ENCODE results near the gene KCND2. TPM values are rescaled to one million over a fixed set of nuclear protein-coding genes. Genes with fewer than 3 reads are reported as not detected.
A peak's percentile ranks its signal among the peaks of the same experiment; 100 is the strongest.

Gene KCND2
- total RNA-seq, 2 experiments from 2014 or later: not detected

GRCh38 chr7:120332433-120332832 is 59.5 kb downstream of the KCND2 start:
- DNase-seq: no peak
- Mint-ChIP-seq H3K27ac (no peak overlapping the region), H3K4me3 (no peak overlapping the region), H3K9me3 (no peaks in the 10 kb centered on the region), H3K27me3 (no peaks in the 10 kb centered on the region), H3K36me3 (ENCODE audit: low read depth) (no peaks in the 10 kb centered on the region), H3K4me1 (ENCODE audit: low read depth) (no peaks in the 10 kb centered on the region)
- intact Hi-C loops (cut with micrococcal nuclease): no loop called here
- ATAC-seq: no peak
- TF ChIP-seq, protein P1, sequence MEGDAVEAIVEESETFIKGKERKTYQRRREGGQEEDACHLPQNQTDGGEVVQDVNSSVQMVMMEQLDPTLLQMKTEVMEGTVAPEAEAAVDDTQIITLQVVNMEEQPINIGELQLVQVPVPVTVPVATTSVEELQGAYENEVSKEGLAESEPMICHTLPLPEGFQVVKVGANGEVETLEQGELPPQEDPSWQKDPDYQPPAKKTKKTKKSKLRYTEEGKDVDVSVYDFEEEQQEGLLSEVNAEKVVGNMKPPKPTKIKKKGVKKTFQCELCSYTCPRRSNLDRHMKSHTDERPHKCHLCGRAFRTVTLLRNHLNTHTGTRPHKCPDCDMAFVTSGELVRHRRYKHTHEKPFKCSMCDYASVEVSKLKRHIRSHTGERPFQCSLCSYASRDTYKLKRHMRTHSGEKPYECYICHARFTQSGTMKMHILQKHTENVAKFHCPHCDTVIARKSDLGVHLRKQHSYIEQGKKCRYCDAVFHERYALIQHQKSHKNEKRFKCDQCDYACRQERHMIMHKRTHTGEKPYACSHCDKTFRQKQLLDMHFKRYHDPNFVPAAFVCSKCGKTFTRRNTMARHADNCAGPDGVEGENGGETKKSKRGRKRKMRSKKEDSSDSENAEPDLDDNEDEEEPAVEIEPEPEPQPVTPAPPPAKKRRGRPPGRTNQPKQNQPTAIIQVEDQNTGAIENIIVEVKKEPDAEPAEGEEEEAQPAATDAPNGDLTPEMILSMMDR (IDR thresholded peaks at IDR 0.05): no peak
- ChIA-PET POLR2A (no interaction called here), CTCF (no interaction called here)

- Mint-ChIP-seq H3K4me1 (ENCODE audit: low read depth) (no peaks in the 10 kb centered on the region), H3K4me3 (no peak overlapping the region), H3K9me3 (no peaks in the 10 kb centered on the region), H3K27me3 (no peaks in the 10 kb centered on the region), H3K27ac (no peak overlapping the region), H3K36me3 (ENCODE audit: low read depth) (no peaks in the 10 kb centered on the region)
- TF ChIP-seq, protein P1 (IDR thresholded peaks at IDR 0.05): no peak
- intact Hi-C loops (cut with micrococcal nuclease): no loop called here
- ATAC-seq (no peak), DNase-seq (no peak)
- ChIA-PET POLR2A (no interaction called here), CTCF (no interaction called here)
Observed at GRCh38 chr7:120334475-120334874, 61.5 kb downstream of the KCND2 start.

DNA sequence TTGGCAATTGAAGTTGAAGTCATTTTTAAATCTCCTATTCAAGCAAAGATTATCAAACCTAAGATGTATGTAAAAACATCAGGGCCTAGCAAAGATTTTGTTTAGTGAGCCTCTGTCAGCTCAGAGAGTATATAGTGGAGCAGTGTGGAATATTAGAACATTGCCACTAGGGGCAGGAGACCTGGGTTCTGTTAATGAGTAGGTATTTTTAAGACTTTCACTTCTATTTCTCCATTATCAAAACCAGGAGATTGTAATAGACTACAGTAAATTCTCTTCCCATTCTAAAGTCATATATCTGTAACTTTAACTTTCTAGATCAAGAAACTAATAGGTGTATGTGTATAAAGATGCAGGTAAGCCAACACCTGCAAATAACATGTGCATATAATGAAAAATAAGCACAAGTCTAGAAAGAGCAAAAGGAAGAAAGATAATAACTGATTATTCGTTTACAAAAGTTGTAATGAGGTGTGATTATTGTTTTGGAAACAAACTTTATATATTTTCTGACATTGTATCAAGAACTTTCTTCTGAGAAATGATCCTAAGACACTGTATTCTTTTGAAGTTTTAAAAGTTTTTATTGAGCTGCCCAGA is 64.4 kb downstream of the KCND2 start:
- CTCF ChIA-PET: no interaction called here
- TF ChIP-seq, protein P1 (IDR thresholded peaks at IDR 0.05): no peak
- Mint-ChIP-seq H3K9me3 (no peaks in the 10 kb centered on the region), H3K27ac (no peak overlapping the region), H3K4me1 (ENCODE audit: low read depth) (no peaks in the 10 kb centered on the region), H3K36me3 (ENCODE audit: low read depth) (no peaks in the 10 kb centered on the region), H3K27me3 (no peaks in the 10 kb centered on the region), H3K4me3 (no peak overlapping the region)
- POLR2A ChIA-PET: no interaction called here
- intact Hi-C loops (cut with micrococcal nuclease): no loop called here
- ATAC-seq (no peak), DNase-seq (peak; percentile 1)

DNA sequence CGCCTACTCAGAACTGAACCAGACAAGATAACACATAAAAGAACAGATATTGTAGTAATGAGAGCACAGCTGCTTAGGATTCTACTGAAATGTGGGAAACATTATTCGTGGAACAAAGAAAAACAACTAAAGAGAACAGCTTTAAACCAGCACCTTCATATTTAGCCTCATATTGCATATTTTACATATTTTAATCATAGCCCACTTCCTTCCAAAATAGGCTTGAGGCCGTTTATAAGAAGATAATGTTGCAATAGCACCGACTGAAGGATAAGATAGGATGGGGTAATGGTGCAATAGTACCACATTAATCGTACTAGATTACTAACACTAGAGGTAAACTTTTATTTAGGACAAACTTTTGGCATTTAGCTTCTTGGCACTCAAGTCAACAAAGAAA is 71.3 kb downstream of the KCND2 start:
- ChIA-PET CTCF (no interaction called here), POLR2A (no interaction called here)
- intact Hi-C loops (cut with micrococcal nuclease): no loop called here
- ATAC-seq (no peak), DNase-seq (no peak)
- TF ChIP-seq, protein P1 (IDR thresholded peaks at IDR 0.05): no peak
- no peaks in the 10 kb centered on the region for H3K36me3 Mint-ChIP-seq (ENCODE audit: low read depth)
- H3K9me3 Mint-ChIP-seq: no peaks in the 10 kb centered on the region
- H3K4me1 Mint-ChIP-seq (ENCODE audit: low read depth): no peaks in the 10 kb centered on the region
- H3K27me3 Mint-ChIP-seq: no peaks in the 10 kb centered on the region
- H3K27ac Mint-ChIP-seq: no peak overlapping the region
- no peak overlapping the region for H3K4me3 Mint-ChIP-seq

DNA sequence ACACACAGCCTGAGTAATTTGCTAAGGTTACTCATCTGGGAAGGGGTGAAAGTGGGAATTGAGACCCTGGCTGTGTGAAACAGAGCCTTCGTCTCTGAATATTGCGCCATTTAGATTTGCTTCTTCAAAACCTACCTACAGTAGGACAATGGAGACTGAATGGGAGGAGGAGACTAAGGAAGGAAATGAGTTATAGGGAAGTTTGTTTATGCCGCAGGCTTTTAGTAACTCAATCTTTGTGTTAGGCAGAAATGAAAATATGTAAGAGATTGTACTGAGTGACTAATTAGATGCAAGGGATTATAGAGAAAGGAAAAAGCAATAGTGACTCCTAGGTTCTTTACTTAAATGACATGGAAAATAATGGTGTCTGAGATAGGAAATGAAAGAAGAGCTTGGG is 80.2 kb downstream of the KCND2 start:
- H3K4me1 Mint-ChIP-seq (ENCODE audit: low read depth): no peaks in the 10 kb centered on the region
- DNase-seq (no peak), ATAC-seq (no peak)
- TF ChIP-seq, protein P1 (IDR thresholded peaks at IDR 0.05): no peak
- H3K36me3 Mint-ChIP-seq (ENCODE audit: low read depth): no peaks in the 10 kb centered on the region
- no peak overlapping the region for H3K4me3 Mint-ChIP-seq
- H3K27me3 Mint-ChIP-seq: no peaks in the 10 kb centered on the region
- intact Hi-C loops (cut with micrococcal nuclease): no loop called here
- peaks cover 2% of the 10 kb centered on the region for H3K9me3 Mint-ChIP-seq
- ChIA-PET CTCF (no interaction called here), POLR2A (no interaction called here)
- H3K27ac Mint-ChIP-seq: no peak overlapping the region

Measured in activated CD8-positive, alpha-beta T cell treated with anti-CD3 and anti-CD28 coated beads for 36 hours (primary cell).